Measurements from ENCODE around the gene BEND7. TPM values are rescaled to one million over a fixed set of nuclear protein-coding genes. Genes with fewer than 3 reads are reported as not detected.

The BEND7 gene
- total and polyA plus RNA-seq, 9 of the 15 experiments (the other 6 are each of a cell fraction or from before 2014, with no cell fraction given) = 1.3 to 11.4 (median 5.2) TPM

DNA sequence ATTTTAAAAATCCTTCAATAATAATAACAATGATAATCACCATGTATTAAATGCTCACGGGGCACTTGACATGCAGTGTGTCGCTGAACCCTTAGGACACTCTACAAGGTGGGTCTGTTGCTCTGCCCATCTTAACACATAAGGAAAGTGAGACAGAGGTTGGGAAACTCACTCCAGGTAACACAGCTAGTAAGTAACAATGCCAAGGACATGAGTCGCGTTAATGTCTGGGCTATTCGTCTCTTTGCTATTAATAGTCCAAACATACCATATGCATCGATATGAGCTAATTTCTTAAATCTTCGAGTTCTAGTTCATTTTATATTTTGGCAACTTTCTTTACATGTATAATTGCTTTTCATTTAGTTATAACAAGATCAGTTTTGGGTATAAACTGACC, 79.5 kb downstream of the BEND7 start (continued):
- TF ChIP-seq, protein P1, sequence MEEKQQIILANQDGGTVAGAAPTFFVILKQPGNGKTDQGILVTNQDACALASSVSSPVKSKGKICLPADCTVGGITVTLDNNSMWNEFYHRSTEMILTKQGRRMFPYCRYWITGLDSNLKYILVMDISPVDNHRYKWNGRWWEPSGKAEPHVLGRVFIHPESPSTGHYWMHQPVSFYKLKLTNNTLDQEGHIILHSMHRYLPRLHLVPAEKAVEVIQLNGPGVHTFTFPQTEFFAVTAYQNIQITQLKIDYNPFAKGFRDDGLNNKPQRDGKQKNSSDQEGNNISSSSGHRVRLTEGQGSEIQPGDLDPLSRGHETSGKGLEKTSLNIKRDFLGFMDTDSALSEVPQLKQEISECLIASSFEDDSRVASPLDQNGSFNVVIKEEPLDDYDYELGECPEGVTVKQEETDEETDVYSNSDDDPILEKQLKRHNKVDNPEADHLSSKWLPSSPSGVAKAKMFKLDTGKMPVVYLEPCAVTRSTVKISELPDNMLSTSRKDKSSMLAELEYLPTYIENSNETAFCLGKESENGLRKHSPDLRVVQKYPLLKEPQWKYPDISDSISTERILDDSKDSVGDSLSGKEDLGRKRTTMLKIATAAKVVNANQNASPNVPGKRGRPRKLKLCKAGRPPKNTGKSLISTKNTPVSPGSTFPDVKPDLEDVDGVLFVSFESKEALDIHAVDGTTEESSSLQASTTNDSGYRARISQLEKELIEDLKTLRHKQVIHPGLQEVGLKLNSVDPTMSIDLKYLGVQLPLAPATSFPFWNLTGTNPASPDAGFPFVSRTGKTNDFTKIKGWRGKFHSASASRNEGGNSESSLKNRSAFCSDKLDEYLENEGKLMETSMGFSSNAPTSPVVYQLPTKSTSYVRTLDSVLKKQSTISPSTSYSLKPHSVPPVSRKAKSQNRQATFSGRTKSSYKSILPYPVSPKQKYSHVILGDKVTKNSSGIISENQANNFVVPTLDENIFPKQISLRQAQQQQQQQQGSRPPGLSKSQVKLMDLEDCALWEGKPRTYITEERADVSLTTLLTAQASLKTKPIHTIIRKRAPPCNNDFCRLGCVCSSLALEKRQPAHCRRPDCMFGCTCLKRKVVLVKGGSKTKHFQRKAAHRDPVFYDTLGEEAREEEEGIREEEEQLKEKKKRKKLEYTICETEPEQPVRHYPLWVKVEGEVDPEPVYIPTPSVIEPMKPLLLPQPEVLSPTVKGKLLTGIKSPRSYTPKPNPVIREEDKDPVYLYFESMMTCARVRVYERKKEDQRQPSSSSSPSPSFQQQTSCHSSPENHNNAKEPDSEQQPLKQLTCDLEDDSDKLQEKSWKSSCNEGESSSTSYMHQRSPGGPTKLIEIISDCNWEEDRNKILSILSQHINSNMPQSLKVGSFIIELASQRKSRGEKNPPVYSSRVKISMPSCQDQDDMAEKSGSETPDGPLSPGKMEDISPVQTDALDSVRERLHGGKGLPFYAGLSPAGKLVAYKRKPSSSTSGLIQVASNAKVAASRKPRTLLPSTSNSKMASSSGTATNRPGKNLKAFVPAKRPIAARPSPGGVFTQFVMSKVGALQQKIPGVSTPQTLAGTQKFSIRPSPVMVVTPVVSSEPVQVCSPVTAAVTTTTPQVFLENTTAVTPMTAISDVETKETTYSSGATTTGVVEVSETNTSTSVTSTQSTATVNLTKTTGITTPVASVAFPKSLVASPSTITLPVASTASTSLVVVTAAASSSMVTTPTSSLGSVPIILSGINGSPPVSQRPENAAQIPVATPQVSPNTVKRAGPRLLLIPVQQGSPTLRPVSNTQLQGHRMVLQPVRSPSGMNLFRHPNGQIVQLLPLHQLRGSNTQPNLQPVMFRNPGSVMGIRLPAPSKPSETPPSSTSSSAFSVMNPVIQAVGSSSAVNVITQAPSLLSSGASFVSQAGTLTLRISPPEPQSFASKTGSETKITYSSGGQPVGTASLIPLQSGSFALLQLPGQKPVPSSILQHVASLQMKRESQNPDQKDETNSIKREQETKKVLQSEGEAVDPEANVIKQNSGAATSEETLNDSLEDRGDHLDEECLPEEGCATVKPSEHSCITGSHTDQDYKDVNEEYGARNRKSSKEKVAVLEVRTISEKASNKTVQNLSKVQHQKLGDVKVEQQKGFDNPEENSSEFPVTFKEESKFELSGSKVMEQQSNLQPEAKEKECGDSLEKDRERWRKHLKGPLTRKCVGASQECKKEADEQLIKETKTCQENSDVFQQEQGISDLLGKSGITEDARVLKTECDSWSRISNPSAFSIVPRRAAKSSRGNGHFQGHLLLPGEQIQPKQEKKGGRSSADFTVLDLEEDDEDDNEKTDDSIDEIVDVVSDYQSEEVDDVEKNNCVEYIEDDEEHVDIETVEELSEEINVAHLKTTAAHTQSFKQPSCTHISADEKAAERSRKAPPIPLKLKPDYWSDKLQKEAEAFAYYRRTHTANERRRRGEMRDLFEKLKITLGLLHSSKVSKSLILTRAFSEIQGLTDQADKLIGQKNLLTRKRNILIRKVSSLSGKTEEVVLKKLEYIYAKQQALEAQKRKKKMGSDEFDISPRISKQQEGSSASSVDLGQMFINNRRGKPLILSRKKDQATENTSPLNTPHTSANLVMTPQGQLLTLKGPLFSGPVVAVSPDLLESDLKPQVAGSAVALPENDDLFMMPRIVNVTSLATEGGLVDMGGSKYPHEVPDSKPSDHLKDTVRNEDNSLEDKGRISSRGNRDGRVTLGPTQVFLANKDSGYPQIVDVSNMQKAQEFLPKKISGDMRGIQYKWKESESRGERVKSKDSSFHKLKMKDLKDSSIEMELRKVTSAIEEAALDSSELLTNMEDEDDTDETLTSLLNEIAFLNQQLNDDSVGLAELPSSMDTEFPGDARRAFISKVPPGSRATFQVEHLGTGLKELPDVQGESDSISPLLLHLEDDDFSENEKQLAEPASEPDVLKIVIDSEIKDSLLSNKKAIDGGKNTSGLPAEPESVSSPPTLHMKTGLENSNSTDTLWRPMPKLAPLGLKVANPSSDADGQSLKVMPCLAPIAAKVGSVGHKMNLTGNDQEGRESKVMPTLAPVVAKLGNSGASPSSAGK (IDR thresholded peaks at IDR 0.05) = no peak
- no peak for TF ChIP-seq MAZ (CRISPR knock-in tag; conservative IDR thresholded peaks at IDR 0.05 in 1 of 2, IDR thresholded peaks at IDR 0.05 in 1 of 2)
- no peak for TF ChIP-seq HDAC3 (IDR thresholded peaks at IDR 0.05; ENCODE audit: borderline replicate concordance, partially characterized antibody)
- no peak for TF ChIP-seq PHF8 (IDR thresholded peaks at IDR 0.05; ENCODE audit: borderline replicate concordance, low read length)
- TF ChIP-seq, protein P2, sequence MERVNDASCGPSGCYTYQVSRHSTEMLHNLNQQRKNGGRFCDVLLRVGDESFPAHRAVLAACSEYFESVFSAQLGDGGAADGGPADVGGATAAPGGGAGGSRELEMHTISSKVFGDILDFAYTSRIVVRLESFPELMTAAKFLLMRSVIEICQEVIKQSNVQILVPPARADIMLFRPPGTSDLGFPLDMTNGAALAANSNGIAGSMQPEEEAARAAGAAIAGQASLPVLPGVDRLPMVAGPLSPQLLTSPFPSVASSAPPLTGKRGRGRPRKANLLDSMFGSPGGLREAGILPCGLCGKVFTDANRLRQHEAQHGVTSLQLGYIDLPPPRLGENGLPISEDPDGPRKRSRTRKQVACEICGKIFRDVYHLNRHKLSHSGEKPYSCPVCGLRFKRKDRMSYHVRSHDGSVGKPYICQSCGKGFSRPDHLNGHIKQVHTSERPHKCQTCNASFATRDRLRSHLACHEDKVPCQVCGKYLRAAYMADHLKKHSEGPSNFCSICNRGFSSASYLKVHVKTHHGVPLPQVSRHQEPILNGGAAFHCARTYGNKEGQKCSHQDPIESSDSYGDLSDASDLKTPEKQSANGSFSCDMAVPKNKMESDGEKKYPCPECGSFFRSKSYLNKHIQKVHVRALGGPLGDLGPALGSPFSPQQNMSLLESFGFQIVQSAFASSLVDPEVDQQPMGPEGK (CRISPR knock-in tag; IDR thresholded peaks at IDR 0.05; ENCODE audit: borderline replicate concordance) = no peak
- TF ChIP-seq ZNF217 (CRISPR knock-in tag; IDR thresholded peaks at IDR 0.05) = no peak
- TF ChIP-seq HEY1 (CRISPR knock-in tag; IDR thresholded peaks at IDR 0.05; ENCODE audit: borderline replicate concordance) = no peak
- no peak for TF ChIP-seq ESRRB (CRISPR knock-in tag; IDR thresholded peaks at IDR 0.05; ENCODE audit: borderline replicate concordance)
- no peak for TF ChIP-seq PYGO2 (tag; IDR thresholded peaks at IDR 0.05)

All from K562 (cell line).